ENCODE data around the gene TCF4. TPM values are rescaled to one million over a fixed set of nuclear protein-coding genes. Genes with fewer than 3 reads are reported as not detected.

Gene TCF4
- polyA plus RNA-seq, 1 donor (not counting 4 experiments of a cell fraction or from before 2014, with no cell fraction given) = 9.7 TPM

DNA sequence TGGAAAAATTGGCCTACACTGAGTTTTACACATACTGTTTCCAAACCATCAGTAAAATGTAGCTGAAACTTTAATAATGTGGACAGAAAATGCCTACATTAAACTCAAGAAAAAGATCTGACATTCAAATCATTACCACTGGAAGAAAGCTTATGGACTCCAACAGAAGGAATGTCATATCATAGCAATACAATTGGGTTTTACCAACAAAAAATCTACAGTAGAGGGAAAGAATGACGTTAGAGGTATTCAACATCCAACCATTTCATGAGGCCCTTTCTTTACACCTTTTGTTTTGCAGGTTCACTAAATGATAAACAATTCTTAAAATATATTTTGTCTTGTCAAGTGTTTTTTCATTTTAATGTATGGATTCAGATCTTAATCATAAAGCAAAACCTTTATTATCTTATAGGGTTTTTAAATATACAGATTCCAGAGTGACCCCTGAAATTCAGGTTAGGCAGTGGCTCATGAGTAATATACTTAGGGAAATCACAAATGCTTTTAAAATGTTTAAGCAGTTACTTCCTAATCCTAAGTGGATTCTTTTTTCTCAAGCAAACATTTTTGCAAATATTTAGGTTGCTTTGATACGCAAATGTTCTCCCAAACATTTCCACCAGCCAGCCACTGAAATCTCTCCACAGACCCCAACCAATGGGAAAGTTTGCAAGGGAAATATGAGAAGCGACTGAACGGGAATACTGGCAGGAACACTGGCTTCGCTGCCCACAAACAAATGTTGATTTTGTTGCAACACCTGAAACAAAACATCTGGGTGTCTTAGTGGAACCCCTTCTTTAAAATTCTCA lies 168.7 kb downstream of the TCF4 start:
- FAIRE-seq (no peak), DNase-seq (ENCODE audit: low read depth, low spot score) (no peak)
- Histone ChIP-seq H3K9ac (ENCODE audit: control insufficient read depth, extremely low read depth, insufficient read depth, low read length) (no peak overlapping the region), H2AFZ (ENCODE audit: control insufficient read depth, low read length) (peak overlapping the region; percentile 26), H3K27ac (ENCODE audit: control insufficient read depth, insufficient read depth, low read length) (peak overlapping the region; percentile 41), H3K36me3 (ENCODE audit: control insufficient read depth in 2 of 2, extremely low read depth in 1 of 2, insufficient read depth in 2 of 2, low read length in 2 of 2) (no peaks in the 10 kb centered on the region), H4K20me1 (ENCODE audit: control insufficient read depth, extremely low read depth, insufficient read depth, low read length) (no peaks in the 10 kb centered on the region), H3K4me1 (ENCODE audit: control insufficient read depth, extremely low read depth, insufficient read depth, low read length) (peaks cover 18% of the 10 kb centered on the region), H3K4me3 (ENCODE audit: control insufficient read depth in 2 of 3, extremely low read depth in 1 of 3, insufficient read depth in 2 of 3, low read depth in 1 of 3, low read length in 3 of 3) (peak overlapping the region in 1 of 3 experiments; percentile 63), H3K27me3 (ENCODE audit: control insufficient read depth, extremely low read depth, insufficient read depth, low read length) (no peaks in the 10 kb centered on the region), H3K79me2 (ENCODE audit: control insufficient read depth, insufficient read depth, low read length) (peaks cover 2% of the 10 kb centered on the region), H3K4me2 (ENCODE audit: control insufficient read depth, extremely low read depth, insufficient read depth, low read depth, low read length) (peak overlapping the region; percentile 99), H3K9me3 (ENCODE audit: control insufficient read depth, low read depth, low read length) (no peaks in the 10 kb centered on the region), H3K9me1 (ENCODE audit: control insufficient read depth, extremely low read depth, insufficient read depth, low read length) (no peaks in the 10 kb centered on the region)
- dilution Hi-C loops (cut with MboI; ENCODE audit: extremely low pct_ligation_motif_present, low sequenced_read_pairs) = no loop called here
- TF ChIP-seq, protein P1, sequence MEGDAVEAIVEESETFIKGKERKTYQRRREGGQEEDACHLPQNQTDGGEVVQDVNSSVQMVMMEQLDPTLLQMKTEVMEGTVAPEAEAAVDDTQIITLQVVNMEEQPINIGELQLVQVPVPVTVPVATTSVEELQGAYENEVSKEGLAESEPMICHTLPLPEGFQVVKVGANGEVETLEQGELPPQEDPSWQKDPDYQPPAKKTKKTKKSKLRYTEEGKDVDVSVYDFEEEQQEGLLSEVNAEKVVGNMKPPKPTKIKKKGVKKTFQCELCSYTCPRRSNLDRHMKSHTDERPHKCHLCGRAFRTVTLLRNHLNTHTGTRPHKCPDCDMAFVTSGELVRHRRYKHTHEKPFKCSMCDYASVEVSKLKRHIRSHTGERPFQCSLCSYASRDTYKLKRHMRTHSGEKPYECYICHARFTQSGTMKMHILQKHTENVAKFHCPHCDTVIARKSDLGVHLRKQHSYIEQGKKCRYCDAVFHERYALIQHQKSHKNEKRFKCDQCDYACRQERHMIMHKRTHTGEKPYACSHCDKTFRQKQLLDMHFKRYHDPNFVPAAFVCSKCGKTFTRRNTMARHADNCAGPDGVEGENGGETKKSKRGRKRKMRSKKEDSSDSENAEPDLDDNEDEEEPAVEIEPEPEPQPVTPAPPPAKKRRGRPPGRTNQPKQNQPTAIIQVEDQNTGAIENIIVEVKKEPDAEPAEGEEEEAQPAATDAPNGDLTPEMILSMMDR (optimal IDR thresholded peaks at IDR 0.05 in 1 of 3, IDR thresholded peaks at IDR 0.05 in 1 of 3, conservative IDR thresholded peaks at IDR 0.05 in 1 of 3; ENCODE audit: extremely low read depth in 1 of 3, insufficient read depth in 2 of 3, low read length in 3 of 3) = no peak
- no peak for TF ChIP-seq EZH2 (IDR thresholded peaks at IDR 0.05; ENCODE audit: low read length)

DNA sequence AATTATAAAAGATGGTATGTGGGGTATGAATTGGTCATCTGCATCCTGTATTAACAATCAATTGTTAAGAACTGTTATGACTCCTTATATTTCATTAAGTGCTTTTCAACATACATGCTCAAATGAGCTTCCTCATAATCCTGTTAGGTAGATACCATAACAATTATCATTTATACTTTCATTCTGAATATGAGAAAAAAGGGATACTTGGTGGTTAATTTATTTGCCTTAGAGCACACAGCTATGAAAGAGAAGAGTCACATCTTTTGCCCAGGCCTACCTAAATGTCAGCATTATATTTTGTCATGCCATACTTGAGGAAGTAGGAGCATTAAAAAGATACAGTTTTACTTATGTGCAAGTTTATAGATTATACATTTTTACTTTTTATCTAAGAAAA lies 169.6 kb downstream of the TCF4 start:
- TF ChIP-seq EZH2 (IDR thresholded peaks at IDR 0.05; ENCODE audit: low read length) = no peak
- TF ChIP-seq, protein P1 (optimal IDR thresholded peaks at IDR 0.05 in 1 of 3, IDR thresholded peaks at IDR 0.05 in 1 of 3, conservative IDR thresholded peaks at IDR 0.05 in 1 of 3; ENCODE audit: extremely low read depth in 1 of 3, insufficient read depth in 2 of 3, low read length in 3 of 3) = no peak
- Histone ChIP-seq H3K4me2 (ENCODE audit: control insufficient read depth, extremely low read depth, insufficient read depth, low read depth, low read length) (no peak overlapping the region), H2AFZ (ENCODE audit: control insufficient read depth, low read length) (no peak overlapping the region), H3K79me2 (ENCODE audit: control insufficient read depth, insufficient read depth, low read length) (peaks cover 2% of the 10 kb centered on the region), H4K20me1 (ENCODE audit: control insufficient read depth, extremely low read depth, insufficient read depth, low read length) (no peaks in the 10 kb centered on the region), H3K27ac (ENCODE audit: control insufficient read depth, insufficient read depth, low read length) (no peak overlapping the region), H3K4me1 (ENCODE audit: control insufficient read depth, extremely low read depth, insufficient read depth, low read length) (peaks cover 18% of the 10 kb centered on the region), H3K9me3 (ENCODE audit: control insufficient read depth, low read depth, low read length) (no peaks in the 10 kb centered on the region), H3K9ac (ENCODE audit: control insufficient read depth, extremely low read depth, insufficient read depth, low read length) (no peak overlapping the region), H3K36me3 (ENCODE audit: control insufficient read depth in 2 of 2, extremely low read depth in 1 of 2, insufficient read depth in 2 of 2, low read length in 2 of 2) (no peaks in the 10 kb centered on the region), H3K27me3 (ENCODE audit: control insufficient read depth, extremely low read depth, insufficient read depth, low read length) (no peaks in the 10 kb centered on the region), H3K9me1 (ENCODE audit: control insufficient read depth, extremely low read depth, insufficient read depth, low read length) (no peaks in the 10 kb centered on the region), H3K4me3 (ENCODE audit: control insufficient read depth in 2 of 3, extremely low read depth in 1 of 3, insufficient read depth in 2 of 3, low read depth in 1 of 3, low read length in 3 of 3) (no peak overlapping the region)
- DNase-seq (ENCODE audit: low read depth, low spot score) = no peak
- dilution Hi-C loops (cut with MboI; ENCODE audit: extremely low pct_ligation_motif_present, low sequenced_read_pairs) = no loop called here
- FAIRE-seq = no peak

All from keratinocyte (primary cell).